B cell (primary cell): ENCODE results near the gene ZBP1. TPM values are rescaled to one million over a fixed set of nuclear protein-coding genes. Genes with fewer than 3 reads are reported as not detected.

Source experiments
- ATAC-seq: fragments of 200-7000 bp; cut with Tn5 transposase; one replicate; pipeline ENCODE4 v1.10.0; 2021; ENCODE audit warnings: low read depth, mild to moderate bottlenecking, moderate number of reproducible peaks, moderate library complexity
- CTCF ChIA-PET: fragments of 350-600 bp; sonication (Branson Sonifier 250); formaldehyde crosslinking; loops from one replicate; lab custom pipeline; 2021; ENCODE audit warnings: antibody characterized with exemption, inconsistent platforms; lab: Charles Lee
- POLR2A ChIA-PET: fragments of 350-600 bp; sonication (Branson Sonifier 250); formaldehyde crosslinking; loops from one replicate; lab custom pipeline; 2021; ENCODE audit warnings: antibody characterized with exemption; lab: Charles Lee
- DNase-seq: peaks from one replicate; pipeline ENCODE4 v3.0.0; 2013
- H2AFZ ChIP-seq: 2 replicates; pipeline ENCODE4 v1.6.1; 2012; ENCODE audit warnings: mild to moderate bottlenecking, low read depth, low read length; ENCODE audit not compliant: insufficient read depth, poor library complexity, severe bottlenecking
- H3K27ac ChIP-seq, 2 donors: 1 replicate in 1 of 2; 2 replicates in 1 of 2; pipeline ENCODE4 v1.5.1; 2012 to 2013; ENCODE audit warnings: low read length in 2 of 2, mild to moderate bottlenecking in 2 of 2, moderate library complexity in 1 of 2
- H3K27me3 ChIP-seq, 4 experiments: fragments of 200-600 bp in 1 of 4; sonication (generic) in 1 of 4; replicated peaks in 1 of 4; 1 replicate in 2 of 4; 2 replicates in 2 of 4; pipeline versions ENCODE4 v1.6.1 to v1.7.0; 2013 to 2016; ENCODE audit warnings: low read length in 3 of 4, mild to moderate bottlenecking in 2 of 4, mixed read lengths in 1 of 4, moderate library complexity in 1 of 4; ENCODE audit not compliant: insufficient read depth in 4 of 4, control insufficient read depth in 3 of 4; ENCODE audit errors: control extremely low read depth in 1 of 4
- H3K36me3 ChIP-seq, 2 experiments: replicated peaks in 1 of 2; 1 replicate in 1 of 2; 2 replicates in 1 of 2; pipeline versions ENCODE4 v1.6.1 to v1.7.1; 2013; ENCODE audit warnings: low read length in 1 of 2; ENCODE audit not compliant: insufficient read depth in 2 of 2, control insufficient read depth in 1 of 2; ENCODE audit errors: control extremely low read depth in 1 of 2, extremely low read depth in 1 of 2
- H3K4me1 ChIP-seq, 2 donors: fragments of 200-600 bp in 1 of 2; sonication (generic) in 1 of 2; 1 replicate in 1 of 2; 2 replicates in 1 of 2; pipeline versions ENCODE4 v1.5.1 to v1.6.1; 2013 to 2017; ENCODE audit warnings: low read length in 2 of 2; ENCODE audit not compliant: control insufficient read depth in 2 of 2, insufficient read depth in 2 of 2
- H3K4me2 ChIP-seq: replicated peaks from 2 replicates; pipeline ENCODE3; 2012; ENCODE audit warnings: mild to moderate bottlenecking, low read depth, low read length; ENCODE audit not compliant: poor library complexity, severe bottlenecking
- H3K4me3 ChIP-seq, 5 experiments: fragments of 200-600 bp in 1 of 5; sonication (generic) in 1 of 5; 1 replicate in 3 of 5; 2 replicates in 2 of 5; pipeline versions ENCODE4 v1.5.1 to v1.7.0; 2011 to 2016; ENCODE audit warnings: low read length in 4 of 5, mild to moderate bottlenecking in 4 of 5, low read depth in 2 of 5, control low read depth in 1 of 5, moderate library complexity in 1 of 5; ENCODE audit not compliant: insufficient read depth in 1 of 5; ENCODE audit errors: control extremely low read depth in 1 of 5, extremely low read depth in 1 of 5
- H3K79me2 ChIP-seq: fragments of 200-600 bp; sonication (generic); one replicate; pipeline ENCODE4 v1.6.0; 2016; ENCODE audit warnings: low read length; ENCODE audit not compliant: control insufficient read depth, insufficient read depth
- H3K9ac ChIP-seq: fragments of 200-600 bp; sonication (generic); 2 replicates; pipeline ENCODE4 v1.6.1; 2017; ENCODE audit warnings: mild to moderate bottlenecking, low read length, moderate library complexity
- H3K9me3 ChIP-seq, 3 donors: one replicate each; pipeline versions ENCODE4 v1.6.1 to v1.7.1; 2013; ENCODE audit warnings: low read length in 2 of 3; ENCODE audit not compliant: control insufficient read depth in 2 of 3, insufficient read depth in 1 of 3; ENCODE audit errors: control extremely low read depth in 1 of 3
- H4K20me1 ChIP-seq: 2 replicates; pipeline ENCODE4 v1.6.0; 2012; ENCODE audit warnings: mild to moderate bottlenecking, low read length; ENCODE audit not compliant: insufficient read depth, control insufficient read depth, poor library complexity, severe bottlenecking
- H3K27ac Mint-ChIP-seq: one replicate; pipeline ENCODE4 v1.8.0; 2021; ENCODE audit warnings: mixed read lengths
- H3K27me3 Mint-ChIP-seq: one replicate; pipeline ENCODE4 v1.8.0; 2021; ENCODE audit warnings: mixed read lengths
- H3K4me1 Mint-ChIP-seq: one replicate; pipeline ENCODE4 v1.8.0; 2021; ENCODE audit warnings: mixed read lengths
- H3K4me3 Mint-ChIP-seq: one replicate; pipeline ENCODE4 v1.8.0; 2021; ENCODE audit warnings: mixed read lengths
- H3K9me3 Mint-ChIP-seq: one replicate; pipeline ENCODE4 v1.8.0; 2022; ENCODE audit warnings: mixed read lengths; ENCODE audit not compliant: insufficient read depth
- CTCF ChIP-seq: fragments of 200-600 bp; IDR thresholded peaks from one replicate; pipeline ENCODE4 v1.8.0; 2022; ENCODE audit warnings: antibody characterized with exemption, mild to moderate bottlenecking
- EZH2 ChIP-seq: IDR thresholded peaks from 2 replicates; pipeline ENCODE4 v1.6.1; 2012; ENCODE audit warnings: borderline replicate concordance, low read depth, mild to moderate bottlenecking, moderate library complexity, low read length; ENCODE audit not compliant: insufficient read depth, poor library complexity, severe bottlenecking
- WGBS: methylation state at CpG from one replicate; pipeline ENCODE4 v1.1.5; 2013; ENCODE audit warnings: missing lambda C conversion rate; ENCODE audit not compliant: insufficient coverage; 5-methylcytosine and 5-hydroxymethylcytosine counted together
- intact Hi-C: fragments of 100-400 bp; cut with micrococcal nuclease; formaldehyde crosslinking; loops from one replicate; pipeline ENCODE4 v1.10.0; 2022
- polyA plus RNA-seq: library from polyadenylated mRNA; depleted of rRNA; stranded (reverse); fragments of >200 nt; gene quantifications from 2 replicates; pipeline ENCODE4 v1.2.3, GENCODE V29; 2012
- total RNA-seq, 2 donors: library from RNA; stranded (reverse); fragments of 120-200 nt in 1 of 2; gene quantifications; 1 replicate in 1 of 2; 2 replicates in 1 of 2; pipeline versions ENCODE4 v1.2.3 to v1.2.4, GENCODE V29; 2013 to 2022

The ZBP1 gene
- total and polyA plus RNA-seq, 2 donors (not counting 1 experiment from before 2014, with no cell fraction given), result 29.9 to 69.2 TPM

GRCh38 chr20:57556980-57557274, 63.3 kb downstream of the ZBP1 start:
- intact Hi-C loops, result no loop called here
- Histone ChIP-seq H3K9me3 (no peaks in the 10 kb centered on the region), H3K4me3 (no peak overlapping the region), H3K27me3 (peaks cover 0 to 4% (median 1%) of the 10 kb centered on the region in 4 experiments), H3K4me1 (no peaks in the 10 kb centered on the region), H3K4me2 (no peak overlapping the region), H3K36me3 (no peaks in the 10 kb centered on the region), H4K20me1 (no peaks in the 10 kb centered on the region), H3K9ac (no peak overlapping the region), H2AFZ (no peak overlapping the region), H3K79me2 (no peaks in the 10 kb centered on the region), H3K27ac (no peak overlapping the region)
- H3K9me3 Mint-ChIP-seq, result no peaks in the 10 kb centered on the region
- CTCF ChIA-PET, result no interaction called here
- DNase-seq (no peak), ATAC-seq (no peak)
- peaks cover 32% of the 10 kb centered on the region for H3K27me3 Mint-ChIP-seq
- 89% methylated on average over 3 of the region's 3 CpGs for WGBS
- no peaks in the 10 kb centered on the region for H3K4me1 Mint-ChIP-seq
- POLR2A ChIA-PET, result no interaction called here
- H3K27ac Mint-ChIP-seq, result no peak overlapping the region
- H3K4me3 Mint-ChIP-seq, result no peak overlapping the region
- no peak for TF ChIP-seq EZH2
- TF ChIP-seq CTCF, result no peak

- TF ChIP-seq EZH2, result no peak
- no peak for TF ChIP-seq CTCF
- Histone ChIP-seq H3K79me2 (no peaks in the 10 kb centered on the region), H3K36me3 (no peaks in the 10 kb centered on the region), H3K27ac (no peak overlapping the region), H3K4me1 (no peaks in the 10 kb centered on the region), H4K20me1 (no peaks in the 10 kb centered on the region), H3K9ac (no peak overlapping the region), H2AFZ (no peak overlapping the region), H3K27me3 (peaks cover 0 to 5% (median 2%) of the 10 kb centered on the region in 4 experiments), H3K9me3 (no peaks in the 10 kb centered on the region), H3K4me3 (no peak overlapping the region), H3K4me2 (no peak overlapping the region)
- 76% methylated on average over 6 of the region's 11 CpGs for WGBS
- no peak overlapping the region for H3K4me3 Mint-ChIP-seq
- ATAC-seq (no peak), DNase-seq (no peak)
- no peaks in the 10 kb centered on the region for H3K4me1 Mint-ChIP-seq
- H3K9me3 Mint-ChIP-seq, result no peaks in the 10 kb centered on the region
- CTCF ChIA-PET, result no interaction called here
- POLR2A ChIA-PET, result no interaction called here
- H3K27me3 Mint-ChIP-seq, result peaks cover 30% of the 10 kb centered on the region
- no peak overlapping the region for H3K27ac Mint-ChIP-seq
- intact Hi-C loops, result no loop called here
These were observed 64.6 kb downstream of the ZBP1 start for GRCh38 chr20:57555457-57556184.
